HUES64 (cell line): ENCODE data around the gene PPL.
"Not testable (repeated sequence)": the region's sequence is repeated elsewhere in the genome, so short reads cannot be mapped to it uniquely, and the experiment has no call there.

Source experiments
- H3K27ac ChIP-seq: 2 replicates; pipeline ENCODE4 v1.7.0; 2013; ENCODE audit warnings: low read depth, low read length, inconsistent platforms
- H3K27me3 ChIP-seq: 2 replicates; pipeline ENCODE4 v1.6.1; 2013; ENCODE audit warnings: mild to moderate bottlenecking, low read length; ENCODE audit not compliant: insufficient read depth
- H3K36me3 ChIP-seq: 2 replicates; pipeline ENCODE4 v1.6.1; 2013; ENCODE audit warnings: mild to moderate bottlenecking, low read length; ENCODE audit not compliant: insufficient read depth
- H3K4me1 ChIP-seq: 2 replicates; pipeline ENCODE4 v1.6.1; 2013; ENCODE audit warnings: mild to moderate bottlenecking, low read length, moderate library complexity; ENCODE audit not compliant: insufficient read depth
- H3K4me3 ChIP-seq: 2 replicates; pipeline ENCODE4 v1.5.1; 2013; ENCODE audit warnings: mild to moderate bottlenecking, low read length, moderate library complexity
- H3K9ac ChIP-seq: 2 replicates; pipeline ENCODE4 v1.6.1; 2013; ENCODE audit warnings: mild to moderate bottlenecking, low read depth, low read length
- H3K9me3 ChIP-seq: 2 replicates; pipeline ENCODE4 v1.6.1; 2013; ENCODE audit warnings: low read depth, low read length; ENCODE audit not compliant: insufficient read depth
- WGBS: fragments of 150-250, 120-280 bp; methylation state at CpG from one replicate; pipeline ENCODE4 v1.1.7; 2013; ENCODE audit warnings: missing lambda C conversion rate; 5-methylcytosine and 5-hydroxymethylcytosine counted together

PPL gene

DNA sequence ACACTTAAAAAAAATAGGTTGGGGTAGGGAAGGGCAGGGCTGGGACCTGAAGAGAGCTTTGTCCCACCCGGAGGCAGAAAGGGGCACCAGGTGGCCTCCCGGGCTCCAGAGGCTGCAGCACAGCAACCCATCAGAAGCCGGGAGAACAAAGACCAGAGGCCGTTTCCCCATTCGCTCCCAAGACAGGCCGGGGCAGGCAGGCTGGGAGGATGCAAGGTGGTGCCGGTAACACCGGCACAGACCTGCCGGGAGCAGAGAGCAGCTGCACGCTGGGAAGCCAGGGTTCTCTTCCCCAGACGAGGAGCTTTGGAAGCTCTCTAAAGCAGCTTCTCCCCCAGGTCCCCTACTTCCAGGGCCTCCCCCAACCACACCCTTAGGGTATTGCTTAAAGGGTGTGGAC lies 5.6 kb downstream of the PPL start:
- H3K9me3 ChIP-seq = peaks cover 7% of the 10 kb centered on the region
- H3K4me1 ChIP-seq = 0 out of 2 replicates have a peak, but pooled peaks cover 2% of the 10 kb centered on the region
- no peaks in the 10 kb centered on the region for H3K27me3 ChIP-seq
- no peak overlapping the region for H3K4me3 ChIP-seq
- no peak overlapping the region for H3K27ac ChIP-seq
- no peak overlapping the region for H3K9ac ChIP-seq
- H3K36me3 ChIP-seq = peaks cover 12% of the 10 kb centered on the region
- 83% methylated on average over 11 of the region's 11 CpGs for WGBS

DNA sequence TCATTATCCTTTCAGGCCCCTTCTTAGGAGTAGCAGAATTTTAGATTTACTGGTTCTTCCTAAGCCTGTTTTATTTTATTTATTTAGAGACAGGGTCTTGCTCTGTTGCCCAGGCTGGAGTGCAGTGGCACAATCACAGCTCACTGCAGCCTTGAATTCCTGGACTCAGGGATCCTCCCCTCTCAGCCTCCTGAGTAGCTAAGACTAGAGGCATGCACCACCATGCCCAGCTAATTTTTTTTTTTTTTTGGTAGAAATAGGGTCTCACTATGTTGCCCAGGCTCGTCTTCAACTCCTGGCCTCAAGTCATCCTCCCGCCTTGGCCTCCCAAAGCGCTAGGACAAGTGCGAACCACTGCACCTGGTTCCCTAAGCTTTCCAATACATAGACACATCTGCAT lies 7.3 kb downstream of the PPL start:
- H3K9ac ChIP-seq, H3K27me3 ChIP-seq, H3K9me3 ChIP-seq, H3K4me3 ChIP-seq, H3K4me1 ChIP-seq, H3K27ac ChIP-seq: not testable (repeated sequence)
- 97% methylated on average over 4 of the region's 4 CpGs for WGBS
- H3K36me3 ChIP-seq = peaks cover 12% of the 10 kb centered on the region

DNA sequence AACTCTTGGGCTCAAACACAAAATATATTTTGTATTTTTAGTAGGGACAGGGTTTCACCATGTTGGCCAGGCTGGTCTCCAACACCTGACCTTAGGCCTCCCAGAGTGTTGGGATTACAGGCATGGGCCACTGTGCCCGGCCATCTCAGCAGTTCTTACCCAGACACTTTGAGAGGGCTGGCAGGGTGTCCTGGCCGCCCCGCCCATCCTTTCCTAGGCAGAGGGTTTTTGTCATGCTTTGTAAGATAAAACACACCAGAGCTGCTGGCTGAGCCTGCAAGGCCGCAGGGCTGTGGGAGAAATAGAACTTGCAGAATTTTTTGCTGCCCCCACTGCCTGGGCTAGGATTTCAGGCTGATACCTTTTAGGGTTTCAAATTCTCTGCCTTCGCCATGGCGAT lies 8.7 kb downstream of the PPL start:
- no peak overlapping the region for H3K4me3 ChIP-seq
- H3K9ac ChIP-seq = no peak overlapping the region
- H3K9me3 ChIP-seq = peaks cover 7% of the 10 kb centered on the region
- no peaks in the 10 kb centered on the region for H3K27me3 ChIP-seq
- H3K4me1 ChIP-seq = peaks cover 13% of the 10 kb centered on the region; the same call in 1 of the 2 replicates
- peaks cover 12% of the 10 kb centered on the region for H3K36me3 ChIP-seq
- H3K27ac ChIP-seq = no peak overlapping the region
- WGBS = 79% methylated on average over 6 of the region's 6 CpGs

DNA sequence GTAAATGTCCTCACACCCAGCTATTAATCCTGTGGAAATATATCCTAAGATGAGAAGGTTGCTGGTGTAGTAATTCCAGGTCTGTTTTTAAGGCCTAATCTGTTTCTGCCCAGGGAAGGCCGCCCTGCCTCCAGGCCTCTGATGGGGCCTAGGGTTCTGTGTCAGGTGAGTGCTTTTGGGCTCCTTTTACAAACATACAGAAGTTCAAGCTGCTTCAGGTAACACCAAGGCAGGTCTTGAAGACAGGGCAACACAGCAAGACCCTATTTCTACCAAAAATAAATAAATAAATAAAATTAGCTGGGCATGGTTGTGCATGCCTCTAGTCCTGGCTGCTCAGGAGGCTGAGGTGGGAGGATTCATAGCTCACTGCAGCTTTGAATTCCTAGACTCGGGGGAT lies 9.3 kb downstream of the PPL start:
- Histone ChIP-seq H3K4me3 (no peak overlapping the region), H3K36me3 (peaks cover 12% of the 10 kb centered on the region), H3K27ac (no peak overlapping the region), H3K9ac (no peak overlapping the region), H3K4me1 (peaks cover 13% of the 10 kb centered on the region; the same call in 1 of the 2 replicates), H3K9me3 (peaks cover 7% of the 10 kb centered on the region), H3K27me3 (no peaks in the 10 kb centered on the region)
- WGBS = 75% methylated on average over 2 of the region's 2 CpGs

DNA sequence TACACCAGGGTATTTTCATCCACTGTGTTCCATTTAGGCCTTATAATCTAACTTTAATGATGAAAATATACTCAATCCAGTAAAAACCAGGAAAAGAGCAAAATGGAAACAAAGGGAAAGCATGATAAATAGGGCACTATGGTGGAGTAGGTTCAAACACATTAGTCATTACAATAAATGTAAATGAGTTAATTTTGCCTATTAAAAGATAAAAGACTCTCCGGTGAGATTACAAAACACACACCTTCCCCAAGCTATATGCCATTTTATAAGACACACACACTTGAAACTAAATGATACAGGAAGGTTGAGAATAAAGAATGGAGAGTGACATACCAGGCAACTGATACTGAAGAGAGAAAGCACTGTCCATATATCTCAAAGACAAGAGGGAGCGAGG lies 10.0 kb downstream of the PPL start:
- H3K36me3 ChIP-seq = peaks cover 12% of the 10 kb centered on the region
- H3K9me3 ChIP-seq = peaks cover 7% of the 10 kb centered on the region
- no peak overlapping the region for H3K27ac ChIP-seq
- peaks cover 13% of the 10 kb centered on the region; the same call in 1 of the 2 replicates for H3K4me1 ChIP-seq
- no peaks in the 10 kb centered on the region for H3K27me3 ChIP-seq
- no peak overlapping the region for H3K9ac ChIP-seq
- WGBS = 95% methylated on average over 1 of the region's 2 CpGs
- H3K4me3 ChIP-seq = no peak overlapping the region

DNA sequence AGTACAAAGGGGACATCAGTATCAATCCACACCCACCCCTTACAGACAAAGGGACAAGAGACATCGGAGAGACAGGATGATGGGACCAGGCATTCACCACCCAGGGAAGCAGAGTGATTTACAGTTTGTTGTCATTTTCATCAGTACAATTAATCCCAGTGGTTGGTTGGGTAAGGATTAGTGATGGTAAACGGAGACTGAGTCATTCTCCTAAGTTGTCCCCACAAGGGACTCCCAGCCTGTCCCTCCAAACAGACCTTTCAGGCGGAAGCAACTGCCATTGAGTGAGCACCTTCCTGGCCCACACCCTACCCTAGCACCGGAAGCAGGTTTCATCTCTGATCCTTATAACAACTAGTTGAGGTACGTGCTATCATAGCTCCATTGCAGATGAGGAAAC lies 11.2 kb downstream of the PPL start:
- H3K9me3 ChIP-seq = peaks cover 7% of the 10 kb centered on the region
- peaks cover 12% of the 10 kb centered on the region for H3K36me3 ChIP-seq
- H3K27ac ChIP-seq = no peak overlapping the region
- H3K4me1 ChIP-seq = peaks cover 10% of the 10 kb centered on the region; the same call in 1 of the 2 replicates
- no peaks in the 10 kb centered on the region for H3K27me3 ChIP-seq
- H3K4me3 ChIP-seq = no peak overlapping the region
- H3K9ac ChIP-seq = no peak overlapping the region
- WGBS = 85% methylated on average over 5 of the region's 5 CpGs

DNA sequence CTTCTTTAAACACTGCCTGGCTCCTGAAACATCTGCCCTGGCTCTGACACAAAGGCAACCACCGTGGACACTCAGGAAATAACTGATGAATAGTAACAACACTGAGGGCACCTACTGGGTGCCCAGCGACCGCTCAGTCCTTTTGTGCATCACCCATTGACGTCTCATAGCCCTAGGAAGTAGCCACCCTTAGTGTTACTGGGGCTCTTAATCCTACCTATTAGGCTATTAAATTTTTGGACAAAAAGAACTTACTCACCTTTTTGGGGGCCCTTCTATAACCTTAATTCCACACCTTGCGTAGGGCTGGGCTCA lies 11.7 kb downstream of the PPL start:
- 75% methylated on average over 5 of the region's 5 CpGs for WGBS

DNA sequence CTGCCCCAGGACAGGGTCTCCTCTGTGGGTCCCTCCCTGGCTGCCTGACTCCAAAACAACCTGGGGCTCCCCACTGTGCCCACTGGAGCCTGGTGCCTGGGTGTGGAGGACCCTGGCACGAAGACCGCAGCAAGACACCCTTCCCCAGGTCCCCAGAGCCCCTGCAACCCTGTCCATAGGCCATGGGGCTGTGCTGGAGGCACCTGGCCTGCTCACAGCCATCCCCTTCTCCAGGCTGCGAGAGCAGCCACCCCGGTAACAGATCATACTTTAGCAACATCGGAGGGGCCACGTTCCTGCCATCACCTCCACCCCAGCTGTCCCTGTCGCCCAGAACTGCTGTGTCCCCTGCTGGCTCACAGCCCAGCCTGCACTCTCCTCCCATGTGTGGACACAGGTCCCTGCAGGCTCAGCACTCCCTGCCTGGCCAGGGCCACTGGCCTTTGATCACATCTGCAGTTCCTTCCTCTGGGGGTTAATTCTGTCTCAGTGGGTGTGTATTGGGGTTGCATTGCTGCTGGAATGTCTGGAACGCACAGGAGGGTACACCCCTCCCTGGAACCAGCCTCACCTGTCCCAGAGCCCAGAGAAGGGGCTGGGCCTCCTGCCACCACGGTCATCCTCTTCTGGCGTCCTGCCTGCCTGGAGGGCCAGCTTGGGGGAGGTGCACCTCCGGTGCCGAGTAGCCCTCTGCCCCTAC lies 12.2 kb downstream of the PPL start:
- Histone ChIP-seq H3K4me3 (no peak overlapping the region), H3K4me1 (peaks cover 10% of the 10 kb centered on the region; the same call in 1 of the 2 replicates), H3K9me3 (peaks cover 7% of the 10 kb centered on the region), H3K9ac (peak overlapping the region; percentile 25; the same call in 1 of the 2 replicates), H3K36me3 (peaks cover 12% of the 10 kb centered on the region), H3K27ac (peak overlapping the region; percentile 55), H3K27me3 (no peaks in the 10 kb centered on the region)
- 64% methylated on average over 12 of the region's 12 CpGs for WGBS

More for the DNA sequence above, 11.7 kb downstream of the PPL start:
- Histone ChIP-seq H3K4me3 (no peak overlapping the region), H3K9me3 (peaks cover 7% of the 10 kb centered on the region), H3K27ac (no peak overlapping the region), H3K36me3 (peaks cover 12% of the 10 kb centered on the region), H3K9ac (no peak overlapping the region; the same call in 1 of the 2 replicates), H3K4me1 (peaks cover 10% of the 10 kb centered on the region; the same call in 1 of the 2 replicates), H3K27me3 (no peaks in the 10 kb centered on the region)

DNA sequence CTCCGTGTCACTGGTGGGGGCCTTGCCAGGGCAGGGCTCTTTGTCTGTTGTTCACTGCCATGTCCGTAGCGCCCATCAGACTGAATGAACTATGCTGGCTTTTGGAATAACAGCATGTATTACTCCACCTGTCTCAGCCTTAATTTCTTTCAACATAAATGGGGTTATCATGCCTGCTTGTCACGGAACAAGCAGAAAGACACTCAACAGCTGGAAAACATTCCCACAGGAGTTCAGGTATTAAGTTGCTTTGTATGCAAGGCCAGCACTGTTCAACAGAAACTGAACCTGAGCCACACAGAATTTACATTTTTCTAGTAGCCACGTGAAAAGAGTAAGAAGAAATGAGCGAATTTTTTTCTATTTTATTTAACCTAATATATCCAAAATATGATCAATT lies 13.1 kb downstream of the PPL start:
- Histone ChIP-seq H3K4me1 (peaks cover 10% of the 10 kb centered on the region; the same call in 1 of the 2 replicates), H3K27ac (no peak overlapping the region), H3K9me3 (peaks cover 7% of the 10 kb centered on the region), H3K27me3 (no peaks in the 10 kb centered on the region), H3K9ac (no peak overlapping the region), H3K36me3 (peaks cover 12% of the 10 kb centered on the region), H3K4me3 (no peak overlapping the region)
- WGBS = 96% methylated on average over 4 of the region's 6 CpGs

DNA sequence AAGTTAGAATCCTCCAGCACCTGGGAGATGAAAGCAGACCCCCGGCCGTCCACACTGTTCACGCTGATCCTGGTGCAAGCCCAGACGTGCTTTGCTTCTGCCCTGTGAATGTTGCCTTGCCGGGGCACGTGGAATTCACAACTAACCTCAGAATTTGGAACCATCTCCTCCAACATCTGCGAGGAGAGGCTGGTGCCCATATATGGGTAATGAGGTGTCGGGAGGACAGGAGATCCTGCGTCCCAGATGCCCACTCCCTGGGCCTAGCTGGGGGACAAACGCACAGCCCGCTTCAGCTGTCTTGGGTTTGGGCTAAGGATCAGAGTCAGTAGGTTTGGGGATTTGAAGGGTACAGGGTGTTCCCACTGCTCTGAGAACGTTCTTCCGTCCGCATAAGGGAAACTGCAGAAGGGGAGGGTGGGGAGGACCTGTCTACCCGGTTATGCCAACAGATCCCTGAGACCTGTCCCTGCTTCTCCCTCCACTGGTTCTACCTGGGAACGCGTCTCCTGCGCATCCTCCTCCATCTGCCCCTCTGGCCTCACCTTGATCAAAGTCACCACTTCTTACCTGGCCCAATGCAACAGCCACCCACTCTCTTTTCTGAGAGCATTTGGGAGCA lies 14.1 kb downstream of the PPL start:
- H3K9me3 ChIP-seq = peaks cover 7% of the 10 kb centered on the region
- no peak overlapping the region for H3K9ac ChIP-seq
- WGBS = 90% methylated on average over 18 of the region's 18 CpGs
- H3K4me3 ChIP-seq = no peak overlapping the region
- H3K4me1 ChIP-seq = peaks cover 13% of the 10 kb centered on the region; the same call in 1 of the 2 replicates
- peaks cover 10% of the 10 kb centered on the region for H3K36me3 ChIP-seq
- no peak overlapping the region for H3K27ac ChIP-seq
- H3K27me3 ChIP-seq = no peaks in the 10 kb centered on the region

DNA sequence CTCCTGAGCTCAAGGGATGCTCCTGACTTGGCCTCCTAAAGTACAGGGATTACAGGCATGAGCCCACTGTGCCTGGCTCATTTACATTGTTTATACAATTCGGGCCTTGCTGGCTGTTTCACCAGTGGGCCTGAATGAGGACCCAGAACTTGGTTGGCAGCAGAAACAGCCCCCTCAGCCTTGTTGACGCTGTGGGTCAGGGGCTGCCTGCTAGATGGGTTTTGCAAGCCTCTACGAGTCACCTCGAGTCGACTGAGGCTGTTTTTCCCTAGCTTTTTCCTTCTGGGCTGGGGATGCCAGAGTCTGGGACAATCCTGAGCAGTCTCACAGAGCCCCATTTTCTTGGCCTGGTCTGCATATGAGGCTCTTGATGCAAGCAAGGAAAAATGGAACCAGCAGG lies 16.1 kb downstream of the PPL start:
- WGBS = 88% methylated on average over 5 of the region's 5 CpGs
- Histone ChIP-seq H3K4me1 (peaks cover 13% of the 10 kb centered on the region; the same call in 1 of the 2 replicates), H3K9me3 (no peaks in the 10 kb centered on the region), H3K27ac (no peak overlapping the region), H3K36me3 (no peaks in the 10 kb centered on the region), H3K27me3 (no peaks in the 10 kb centered on the region), H3K9ac (no peak overlapping the region), H3K4me3 (no peak overlapping the region)
